Activated CD8-positive, alpha-beta memory T cell treated with anti-CD3 and anti-CD28 coated beads, Interleukin-2, amount 50 U/mL, for 4 hours (primary cell): Measurements from ENCODE around the gene MAST1.
"Not testable (repeated sequence)": the region's sequence is repeated elsewhere in the genome, so short reads cannot be mapped to it uniquely, and the experiment has no call there.

Source experiments
- DNase-seq: peaks from one replicate; pipeline ENCODE4 v3.0.0-alpha.2; 2020

Gene MAST1

GRCh38 chr19:12873891-12874745 is 35.8 kb downstream of the MAST1 start:
- DNase-seq = no peak

GRCh38 chr19:12875086-12875485 is 36.8 kb downstream of the MAST1 start:
- no peak for DNase-seq

- DNase-seq = no peak
These were observed 42.3 kb downstream of the MAST1 start for GRCh38 chr19:12880551-12881171.

GRCh38 chr19:12881172-12881808 is 43.0 kb downstream of the MAST1 start, which contains the start of gene DNASE2:
DNASE2 (minus strand) TSS chr19:12881449; CDS start chr19:12881375, 74 bp downstream.
- peak; percentile 87 for DNase-seq

GRCh38 chr19:12882589-12882988 is 44.3 kb downstream of the MAST1 start:
- DNase-seq = no peak

- DNase-seq = no peak
These were observed 45.9 kb downstream of the MAST1 start for GRCh38 chr19:12884202-12884601.

GRCh38 chr19:12884627-12884925 is 46.3 kb downstream of the MAST1 start:
- no peak for DNase-seq

- peak; percentile 85 for DNase-seq
These were observed 46.8 kb downstream of the MAST1 start for GRCh38 chr19:12884926-12885748.

GRCh38 chr19:12885749-12886650 is 47.7 kb downstream of the MAST1 start:
- DNase-seq = no peak

- DNase-seq = no peak
These were observed 48.3 kb downstream of the MAST1 start for GRCh38 chr19:12886651-12886968.

GRCh38 chr19:12886969-12887747 is 48.8 kb downstream of the MAST1 start, which contains the start of gene KLF1:
KLF1 (minus strand) TSS chr19:12887201; CDS start chr19:12887140, 61 bp downstream.
- no peak for DNase-seq

- DNase-seq = no peak
These were observed 49.8 kb downstream of the MAST1 start for GRCh38 chr19:12888006-12888603.

- not testable (repeated sequence) for DNase-seq
These were observed 52.0 kb downstream of the MAST1 start for GRCh38 chr19:12890299-12890786.

- DNase-seq = peak; percentile 93
These were observed 52.7 kb downstream of the MAST1 start, which contains the start of gene GCDH for GRCh38 chr19:12890787-12891552. GCDH (plus strand) TSS chr19:12891160; CDS start chr19:12891305, 145 bp downstream.

GRCh38 chr19:12891553-12892021 is 53.3 kb downstream of the MAST1 start:
- no peak for DNase-seq

GRCh38 chr19:12893582-12893981 is 55.3 kb downstream of the MAST1 start:
- DNase-seq = no peak

- no peak for DNase-seq
These were observed 58.1 kb downstream of the MAST1 start for GRCh38 chr19:12896460-12896859.

GRCh38 chr19:12899891-12900518 is 61.7 kb downstream of the MAST1 start:
- DNase-seq = no peak

GRCh38 chr19:12907166-12907565 is 68.9 kb downstream of the MAST1 start:
- no peak for DNase-seq
